H1 (cell line): Measurements from ENCODE around the gene ADAMTS17. TPM values are rescaled to one million over a fixed set of nuclear protein-coding genes. Genes with fewer than 3 reads are reported as not detected.

Source experiments
- FOSL1 ChIP-seq: IDR thresholded peaks from 2 replicates; pipeline ENCODE4 v1.6.1; 2011; ENCODE audit warnings: mild to moderate bottlenecking, low read depth, low read length, moderate library complexity; ENCODE audit not compliant: insufficient read depth
- JUN ChIP-seq: IDR thresholded peaks from 2 replicates; pipeline ENCODE4 v1.6.1; 2011; ENCODE audit warnings: low read depth, mild to moderate bottlenecking, improper control_type of control experiment, low read length
- MAFK ChIP-seq: IDR thresholded peaks from 2 replicates; pipeline ENCODE4 v1.6.1; 2012; ENCODE audit warnings: low read depth, mild to moderate bottlenecking, improper control_type of control experiment, low read length
- SRF ChIP-seq: IDR thresholded peaks from 2 replicates; pipeline ENCODE4 v1.6.1; 2011; ENCODE audit warnings: mild to moderate bottlenecking, low read depth, low read length, moderate library complexity
- YY1 ChIP-seq: IDR thresholded peaks from 2 replicates; pipeline ENCODE4 v1.6.1; 2011; ENCODE audit warnings: low read depth, mild to moderate bottlenecking, low read length
- polyA plus RNA-seq, 7 experiments: library from polyadenylated mRNA; depleted of rRNA in 3 of 7; stranded (reverse) in 5 of 7; unstranded in 2 of 7; fragments of >200 nt in 5 of 7; fragments of 200-250 nt in 2 of 7; gene quantifications; 1 replicate in 5 of 7; 2 replicates in 1 of 7; 4 replicates in 1 of 7; pipeline versions ENCODE4 v1.2.1 to v1.2.3, GENCODE V29; 2011 to 2013; ENCODE audit warnings: missing spikeins in 2 of 7, mixed read lengths in 2 of 7
- total RNA-seq: library from RNA; stranded (reverse); fragmentation: NEBNext Ultra II Directional; extraction: Animal tissue kit (Norgen Biotek cat#: 25700); gene quantifications from 2 replicates; pipeline ENCODE4 v1.2.1, GENCODE V29; 2021
- TF ChIP-seq, protein P1 (sequence below), 3 experiments: IDR thresholded peaks; 1 replicate in 2 of 3; 2 replicates in 1 of 3; pipeline versions ENCODE4 v1.5.1 to v1.6.1; 2011; ENCODE audit warnings: low read length in 3 of 3, mild to moderate bottlenecking in 3 of 3, inconsistent platforms in 2 of 3, low read depth in 1 of 3, moderate library complexity in 1 of 3; ENCODE audit not compliant: insufficient read depth in 1 of 3; ENCODE audit errors: control extremely low read depth in 1 of 3

Gene ADAMTS17
- total and polyA plus RNA-seq, 2 of the 8 experiments (the other 6 are each of a cell fraction or from before 2014, with no cell fraction given): 0.51 to 1.7 TPM

DNA sequence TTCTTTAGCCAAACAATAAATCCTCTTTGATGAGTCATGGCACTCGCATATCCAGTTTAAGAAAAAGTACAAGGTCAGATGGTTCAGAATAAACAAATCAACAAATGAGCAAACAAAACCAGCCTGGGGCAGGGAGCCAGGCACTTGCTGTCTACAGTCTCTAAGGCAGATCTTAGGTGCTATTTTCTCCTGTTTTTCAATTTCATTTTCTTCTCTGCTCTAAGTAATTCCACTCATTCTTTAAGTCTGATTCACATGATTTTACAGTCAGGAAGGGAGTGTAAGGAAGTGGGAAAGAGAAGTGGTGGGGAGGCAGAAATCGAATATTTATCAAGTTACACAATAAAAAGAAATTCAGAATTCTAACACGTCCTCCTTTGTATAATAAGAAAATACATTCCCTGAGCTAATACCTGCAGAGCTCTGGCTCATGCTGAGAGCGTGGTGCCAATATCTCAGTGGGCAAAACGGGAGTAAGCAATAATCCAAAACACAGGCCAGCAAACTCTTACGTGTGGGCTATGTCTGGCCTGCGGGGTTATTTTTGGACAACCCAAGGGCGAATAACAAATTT lies 298.6 kb downstream of the ADAMTS17 start (continued):
- TF ChIP-seq, protein P1, sequence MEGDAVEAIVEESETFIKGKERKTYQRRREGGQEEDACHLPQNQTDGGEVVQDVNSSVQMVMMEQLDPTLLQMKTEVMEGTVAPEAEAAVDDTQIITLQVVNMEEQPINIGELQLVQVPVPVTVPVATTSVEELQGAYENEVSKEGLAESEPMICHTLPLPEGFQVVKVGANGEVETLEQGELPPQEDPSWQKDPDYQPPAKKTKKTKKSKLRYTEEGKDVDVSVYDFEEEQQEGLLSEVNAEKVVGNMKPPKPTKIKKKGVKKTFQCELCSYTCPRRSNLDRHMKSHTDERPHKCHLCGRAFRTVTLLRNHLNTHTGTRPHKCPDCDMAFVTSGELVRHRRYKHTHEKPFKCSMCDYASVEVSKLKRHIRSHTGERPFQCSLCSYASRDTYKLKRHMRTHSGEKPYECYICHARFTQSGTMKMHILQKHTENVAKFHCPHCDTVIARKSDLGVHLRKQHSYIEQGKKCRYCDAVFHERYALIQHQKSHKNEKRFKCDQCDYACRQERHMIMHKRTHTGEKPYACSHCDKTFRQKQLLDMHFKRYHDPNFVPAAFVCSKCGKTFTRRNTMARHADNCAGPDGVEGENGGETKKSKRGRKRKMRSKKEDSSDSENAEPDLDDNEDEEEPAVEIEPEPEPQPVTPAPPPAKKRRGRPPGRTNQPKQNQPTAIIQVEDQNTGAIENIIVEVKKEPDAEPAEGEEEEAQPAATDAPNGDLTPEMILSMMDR (IDR thresholded peaks at IDR 0.05; ENCODE audit: control extremely low read depth in 1 of 3, insufficient read depth in 1 of 3, low read depth in 1 of 3, low read length in 3 of 3): no peak
- TF ChIP-seq SRF (no peak), FOSL1 (no peak), JUN (no peak), YY1 (no peak), MAFK (no peak)
